ENCODE measurements around the gene ERGIC3. TPM values are rescaled to one million over a fixed set of nuclear protein-coding genes. Genes with fewer than 3 reads are reported as not detected.

The ERGIC3 gene
- total and polyA plus RNA-seq, 7 donors: 61.7 to 83.5 (median 67.9) TPM

DNA sequence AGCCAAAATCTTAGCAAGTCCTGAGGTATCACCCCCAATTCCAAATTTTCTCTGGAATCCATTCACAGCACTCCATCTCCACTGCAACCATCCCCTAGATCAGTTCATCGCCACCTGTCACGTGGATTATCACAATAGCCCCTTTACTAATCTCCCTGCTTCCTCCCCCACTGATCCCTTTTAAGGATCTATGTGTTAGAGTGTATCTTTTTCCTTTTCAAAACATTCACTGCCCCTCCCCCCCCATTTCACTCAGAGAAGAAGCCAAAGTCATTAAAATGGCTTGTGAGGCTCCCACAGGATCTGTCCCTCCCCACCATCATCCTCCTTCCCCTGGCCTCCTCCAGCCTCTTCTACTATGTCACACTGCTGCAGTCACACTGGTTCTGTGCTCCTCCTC is 55.3 kb downstream of the ERGIC3 start:
- H3K4me1 ChIP-seq: peaks cover 11% of the 10 kb centered on the region
- DNase-seq: no peak
- no peak overlapping the region for H3K4me3 ChIP-seq
- no peak overlapping the region for H3K27ac ChIP-seq
- no peaks in the 10 kb centered on the region for H3K9me3 ChIP-seq
- H3K27me3 ChIP-seq (ENCODE audit: insufficient read depth in 3 of 3, low read length in 2 of 3): peaks cover 0 to 11% (median 1%) of the 10 kb centered on the region in 3 donors
- WGBS, 3 donors: 78 to 89% (median 78%) methylated on average over 2 of the region's 2 CpGs
- no peak for TF ChIP-seq CTCF (IDR thresholded peaks at IDR 0.05)
- intact Hi-C loops (cut with DNase I): loop anchor here in 1 of 2 donors (10.0 kb wide), 1 partner anchor 308 kb away; no protein-coding TSS in a partner anchor
- H3K36me3 ChIP-seq (ENCODE audit: insufficient read depth in 1 of 2, low read depth in 1 of 2): no peaks in the 10 kb centered on the region
- ATAC-seq: no peak

- no peak for TF ChIP-seq CTCF (IDR thresholded peaks at IDR 0.05)
- Histone ChIP-seq H3K27me3 (ENCODE audit: insufficient read depth in 3 of 3, low read length in 2 of 3) (peaks cover 0 to 11% (median 1%) of the 10 kb centered on the region in 3 donors), H3K4me3 (no peak overlapping the region), H3K9me3 (no peaks in the 10 kb centered on the region), H3K36me3 (ENCODE audit: insufficient read depth in 1 of 2, low read depth in 1 of 2) (no peaks in the 10 kb centered on the region), H3K27ac (no peak overlapping the region), H3K4me1 (peaks cover 11% of the 10 kb centered on the region)
- intact Hi-C loops (cut with DNase I): loop anchor here in 1 of 2 donors (10.0 kb wide), 1 partner anchor 306 kb away; no protein-coding TSS in a partner anchor
- ATAC-seq: no peak
- no peak for DNase-seq
- 47 to 50% (median 49%) methylated on average over 7 of the region's 7 CpGs for WGBS, 3 donors
Observed at GRCh38 chr20:35598476-35598875, 56.6 kb downstream of the ERGIC3 start.

DNA sequence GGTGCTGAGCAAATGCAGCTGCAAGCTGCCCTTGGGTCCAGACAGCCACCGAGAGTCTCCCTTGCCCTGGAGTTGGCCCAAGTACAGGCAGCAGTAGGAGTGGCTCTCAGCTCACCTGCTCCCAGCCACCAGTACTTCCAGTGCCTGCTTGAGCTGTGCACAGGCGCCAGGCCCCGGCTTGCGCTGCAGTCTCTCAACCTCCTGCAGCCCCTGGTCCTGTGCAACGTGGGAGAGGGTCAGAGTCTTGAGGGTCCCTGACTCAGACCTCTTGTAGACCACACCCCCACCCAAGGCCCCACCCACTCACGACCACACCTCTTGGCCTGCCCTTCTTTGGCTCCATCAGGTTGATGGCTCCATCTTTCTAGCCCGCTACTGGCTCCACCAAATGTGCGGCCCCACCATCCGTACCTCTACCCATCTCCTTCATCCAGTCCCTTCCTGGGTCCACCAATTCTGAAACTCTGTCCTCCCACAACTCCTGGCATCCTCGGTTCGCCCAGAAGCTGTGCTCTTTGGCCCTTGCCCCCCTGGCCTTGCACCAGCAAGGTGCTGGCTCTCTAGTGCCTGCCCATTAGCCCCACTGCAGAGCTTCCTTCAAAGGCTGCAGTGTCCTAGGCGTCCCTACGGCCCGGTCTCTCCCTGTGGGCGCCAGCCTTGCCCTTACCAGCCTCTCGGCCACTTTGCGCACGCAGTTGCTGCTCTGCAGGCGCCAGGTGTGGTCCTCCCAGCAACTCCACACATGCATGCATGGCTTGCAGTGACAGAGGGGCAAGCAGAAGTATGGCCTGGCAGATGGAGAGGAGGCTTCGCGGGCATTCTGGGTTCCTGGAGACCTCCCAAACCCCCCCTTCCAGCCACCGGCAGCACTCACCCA is 57.3 kb downstream of the ERGIC3 start:
- H3K4me3 ChIP-seq: no peak overlapping the region
- ATAC-seq (no peak), DNase-seq (peak in 1 of 2 donors; percentile 30)
- H3K27ac ChIP-seq: no peak overlapping the region
- intact Hi-C loops (cut with DNase I): loop anchor here in 1 of 2 donors (10.0 kb wide), 1 partner anchor 306 kb away; no protein-coding TSS in a partner anchor
- H3K9me3 ChIP-seq: no peaks in the 10 kb centered on the region
- 78 to 83% (median 80%) methylated on average over 22 of the region's 22 CpGs for WGBS, 3 donors
- peaks cover 0 to 11% (median 1%) of the 10 kb centered on the region in 3 donors for H3K27me3 ChIP-seq (ENCODE audit: insufficient read depth in 3 of 3, low read length in 2 of 3)
- TF ChIP-seq CTCF (IDR thresholded peaks at IDR 0.05): no peak
- no peaks in the 10 kb centered on the region for H3K36me3 ChIP-seq (ENCODE audit: insufficient read depth in 1 of 2, low read depth in 1 of 2)
- peaks cover 11% of the 10 kb centered on the region for H3K4me1 ChIP-seq

- no peaks in the 10 kb centered on the region for H3K36me3 ChIP-seq (ENCODE audit: insufficient read depth in 1 of 2, low read depth in 1 of 2)
- ATAC-seq (no peak), DNase-seq (peak in 1 of 2 donors; percentile 30)
- intact Hi-C loops (cut with DNase I): loop anchor here (5.0 to 10.0 kb wide), 3 partner anchors 95 to 305 kb away; partner anchors contain the start of genes NFS1 (in 1 of the 2) and ROMO1 (in 1 of the 2)
- no peak overlapping the region for H3K27ac ChIP-seq
- no peak for TF ChIP-seq CTCF (IDR thresholded peaks at IDR 0.05)
- H3K9me3 ChIP-seq: no peaks in the 10 kb centered on the region
- peaks cover 11% of the 10 kb centered on the region for H3K4me1 ChIP-seq
- 84 to 91% (median 88%) methylated on average over 9 of the region's 9 CpGs for WGBS, 3 donors
- H3K4me3 ChIP-seq: no peak overlapping the region
- H3K27me3 ChIP-seq (ENCODE audit: insufficient read depth in 3 of 3, low read length in 2 of 3): peaks cover 0 to 11% (median 1%) of the 10 kb centered on the region in 3 donors
Observed at GRCh38 chr20:35599776-35600120, 57.9 kb downstream of the ERGIC3 start.
